ENCODE data around the gene FBXO10.

The FBXO10 gene

DNA sequence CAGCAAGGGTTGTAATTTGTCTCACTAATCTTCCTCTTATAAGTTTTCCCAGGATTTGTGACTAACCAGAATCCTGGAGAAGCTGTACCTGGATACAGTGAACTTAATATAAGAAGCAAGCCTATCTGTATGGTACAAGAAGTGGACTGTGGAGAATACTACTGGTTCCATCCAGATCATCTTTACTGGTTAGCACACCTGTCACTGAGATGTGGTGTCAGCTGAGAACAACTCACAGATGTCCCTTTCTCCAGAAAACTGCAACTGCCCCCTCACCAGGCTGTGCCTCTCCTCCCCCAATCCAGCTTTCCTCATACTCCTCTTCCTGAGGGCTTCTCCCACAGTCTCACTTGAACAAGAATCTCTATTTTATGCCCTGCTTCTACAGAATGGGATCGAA is 4.9 kb downstream of the FBXO10 start:
- H2AFZ ChIP-seq (ENCODE audit: low read depth, low read length) = no peak overlapping the region
- H3K36me3 ChIP-seq (replicated peaks; ENCODE audit: low read depth, low read length) = peaks cover 16% of the 10 kb centered on the region
- H3K4me1 ChIP-seq (ENCODE audit: low read length) = peaks cover 37% of the 10 kb centered on the region
- H3K9me3 ChIP-seq (ENCODE audit: insufficient read depth, low read length) = no peaks in the 10 kb centered on the region
- H3K4me2 ChIP-seq (ENCODE audit: low read length) = no peak overlapping the region
- H3K27me3 ChIP-seq (ENCODE audit: low read depth, low read length) = no peaks in the 10 kb centered on the region
- H3K4me3 ChIP-seq (ENCODE audit: low read length) = no peak overlapping the region
- TF ChIP-seq, protein P1, sequence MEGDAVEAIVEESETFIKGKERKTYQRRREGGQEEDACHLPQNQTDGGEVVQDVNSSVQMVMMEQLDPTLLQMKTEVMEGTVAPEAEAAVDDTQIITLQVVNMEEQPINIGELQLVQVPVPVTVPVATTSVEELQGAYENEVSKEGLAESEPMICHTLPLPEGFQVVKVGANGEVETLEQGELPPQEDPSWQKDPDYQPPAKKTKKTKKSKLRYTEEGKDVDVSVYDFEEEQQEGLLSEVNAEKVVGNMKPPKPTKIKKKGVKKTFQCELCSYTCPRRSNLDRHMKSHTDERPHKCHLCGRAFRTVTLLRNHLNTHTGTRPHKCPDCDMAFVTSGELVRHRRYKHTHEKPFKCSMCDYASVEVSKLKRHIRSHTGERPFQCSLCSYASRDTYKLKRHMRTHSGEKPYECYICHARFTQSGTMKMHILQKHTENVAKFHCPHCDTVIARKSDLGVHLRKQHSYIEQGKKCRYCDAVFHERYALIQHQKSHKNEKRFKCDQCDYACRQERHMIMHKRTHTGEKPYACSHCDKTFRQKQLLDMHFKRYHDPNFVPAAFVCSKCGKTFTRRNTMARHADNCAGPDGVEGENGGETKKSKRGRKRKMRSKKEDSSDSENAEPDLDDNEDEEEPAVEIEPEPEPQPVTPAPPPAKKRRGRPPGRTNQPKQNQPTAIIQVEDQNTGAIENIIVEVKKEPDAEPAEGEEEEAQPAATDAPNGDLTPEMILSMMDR (IDR thresholded peaks at IDR 0.05; ENCODE audit: low read depth, low read length) = no peak
- TF ChIP-seq EZH2phosphoT487 (IDR thresholded peaks at IDR 0.05; ENCODE audit: low read depth) = no peak
- no peak overlapping the region for H3K27ac ChIP-seq (ENCODE audit: low read length)
- peaks cover 35% of the 10 kb centered on the region for H3K79me2 ChIP-seq (ENCODE audit: low read length)
- H4K20me1 ChIP-seq (ENCODE audit: insufficient read depth, low read length) = no peaks in the 10 kb centered on the region
- H3K9ac ChIP-seq (ENCODE audit: low read length) = no peak overlapping the region

DNA sequence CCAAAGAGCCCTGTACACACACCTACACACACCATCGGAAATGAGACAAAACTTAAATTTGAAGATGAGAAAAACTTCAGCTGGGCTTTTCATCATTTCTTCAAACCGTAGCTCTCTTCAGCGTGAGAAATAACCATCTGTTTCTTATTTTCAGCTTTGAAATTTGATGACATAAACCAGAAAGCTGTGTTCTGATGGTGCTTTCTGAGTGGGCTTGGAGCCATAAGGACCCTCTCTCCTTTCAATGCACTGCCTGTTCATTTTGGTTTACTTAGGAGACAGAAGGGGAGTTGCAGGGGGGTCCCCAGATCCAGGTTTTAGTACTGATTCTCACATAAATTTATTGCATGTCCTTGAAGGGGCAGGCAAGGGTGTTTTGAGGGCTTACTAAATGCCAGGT is 9.5 kb downstream of the FBXO10 start:
- peak overlapping the region; percentile 90 for H3K27ac ChIP-seq (ENCODE audit: low read length)

GRCh38 chr9:37565661-37566618 is 10.2 kb downstream of the FBXO10 start:
- H3K9me3 ChIP-seq (ENCODE audit: insufficient read depth, low read length) = peaks cover 25% of the 10 kb centered on the region; the same call in 1 of the 2 replicates
- H3K4me2 ChIP-seq (ENCODE audit: low read length) = peak overlapping the region; percentile 57
- H3K79me2 ChIP-seq (ENCODE audit: low read length) = peaks cover 13% of the 10 kb centered on the region
- H3K9ac ChIP-seq (ENCODE audit: low read length) = peak overlapping the region; percentile 56
- peaks cover 50% of the 10 kb centered on the region for H3K4me1 ChIP-seq (ENCODE audit: low read length)
- no peak overlapping the region for H2AFZ ChIP-seq (ENCODE audit: low read depth, low read length)
- H3K27me3 ChIP-seq (ENCODE audit: low read depth, low read length) = no peaks in the 10 kb centered on the region
- peaks cover 40% of the 10 kb centered on the region for H3K36me3 ChIP-seq (replicated peaks; ENCODE audit: low read depth, low read length)
- H4K20me1 ChIP-seq (ENCODE audit: insufficient read depth, low read length) = no peaks in the 10 kb centered on the region
- TF ChIP-seq, protein P1 (IDR thresholded peaks at IDR 0.05; ENCODE audit: low read depth, low read length) = no peak
- no peak for TF ChIP-seq EZH2phosphoT487 (IDR thresholded peaks at IDR 0.05; ENCODE audit: low read depth)
- peak overlapping the region; percentile 51 for H3K4me3 ChIP-seq (ENCODE audit: low read length)
- peak overlapping the region; percentile 90 for H3K27ac ChIP-seq (ENCODE audit: low read length)

More for the DNA sequence above, 9.5 kb downstream of the FBXO10 start:
- TF ChIP-seq, protein P1 (IDR thresholded peaks at IDR 0.05; ENCODE audit: low read depth, low read length) = no peak
- TF ChIP-seq EZH2phosphoT487 (IDR thresholded peaks at IDR 0.05; ENCODE audit: low read depth) = no peak
- H3K9ac ChIP-seq (ENCODE audit: low read length) = peak overlapping the region; percentile 56
- H4K20me1 ChIP-seq (ENCODE audit: insufficient read depth, low read length) = no peaks in the 10 kb centered on the region
- H3K79me2 ChIP-seq (ENCODE audit: low read length) = peaks cover 16% of the 10 kb centered on the region
- no peak overlapping the region for H2AFZ ChIP-seq (ENCODE audit: low read depth, low read length)
- H3K4me3 ChIP-seq (ENCODE audit: low read length) = peak overlapping the region; percentile 51
- H3K4me1 ChIP-seq (ENCODE audit: low read length) = peaks cover 48% of the 10 kb centered on the region
- H3K36me3 ChIP-seq (replicated peaks; ENCODE audit: low read depth, low read length) = peaks cover 40% of the 10 kb centered on the region
- H3K4me2 ChIP-seq (ENCODE audit: low read length) = peak overlapping the region; percentile 57
- H3K9me3 ChIP-seq (ENCODE audit: insufficient read depth, low read length) = peaks cover 25% of the 10 kb centered on the region; the same call in 1 of the 2 replicates
- no peaks in the 10 kb centered on the region for H3K27me3 ChIP-seq (ENCODE audit: low read depth, low read length)

DNA sequence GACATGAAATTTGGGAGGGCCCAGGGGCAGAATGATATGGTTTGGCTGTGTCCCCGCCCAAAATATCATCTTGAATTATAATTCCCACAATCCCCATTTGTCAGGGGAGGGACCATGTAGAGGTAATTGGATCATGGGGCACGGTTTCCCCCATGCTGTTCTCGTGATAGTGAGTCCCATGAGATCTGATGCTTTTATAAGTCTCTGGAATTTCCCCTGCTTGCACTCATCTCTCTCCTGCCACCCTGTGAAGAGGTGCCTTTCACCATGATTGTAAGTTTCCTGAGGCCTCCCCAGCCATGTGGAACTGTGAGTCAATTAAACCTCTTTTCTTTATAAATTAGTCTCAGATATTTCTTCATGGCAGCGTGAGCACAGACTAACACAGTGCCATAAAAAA is 11.3 kb downstream of the FBXO10 start:
- peaks cover 25% of the 10 kb centered on the region; the same call in 1 of the 2 replicates for H3K9me3 ChIP-seq (ENCODE audit: insufficient read depth, low read length)
- peak overlapping the region; percentile 57; the same call in 1 of the 2 replicates for H3K4me2 ChIP-seq (ENCODE audit: low read length)
- H3K79me2 ChIP-seq (ENCODE audit: low read length) = peaks cover 13% of the 10 kb centered on the region
- H3K4me1 ChIP-seq (ENCODE audit: low read length) = peaks cover 58% of the 10 kb centered on the region
- no peak overlapping the region for H3K9ac ChIP-seq (ENCODE audit: low read length)
- no peaks in the 10 kb centered on the region for H3K27me3 ChIP-seq (ENCODE audit: low read depth, low read length)
- H4K20me1 ChIP-seq (ENCODE audit: insufficient read depth, low read length) = no peaks in the 10 kb centered on the region
- peaks cover 40% of the 10 kb centered on the region for H3K36me3 ChIP-seq (replicated peaks; ENCODE audit: low read depth, low read length)
- H3K4me3 ChIP-seq (ENCODE audit: low read length) = no peak overlapping the region
- TF ChIP-seq, protein P1 (IDR thresholded peaks at IDR 0.05; ENCODE audit: low read depth, low read length) = no peak
- TF ChIP-seq EZH2phosphoT487 (IDR thresholded peaks at IDR 0.05; ENCODE audit: low read depth) = no peak
- H3K27ac ChIP-seq (ENCODE audit: low read length) = peak overlapping the region; percentile 90
- no peak overlapping the region for H2AFZ ChIP-seq (ENCODE audit: low read depth, low read length)

Data from OCI-LY3 (cell line).